Hematopoietic multipotent progenitor cell treated with erythropoietin and hydrocortisone succinate and interleukin-3 and kit ligand, for 8 days (in vitro differentiated cells): Measurements from ENCODE around the gene SLC1A4.
"Not testable (repeated sequence)": the region's sequence is repeated elsewhere in the genome, so short reads cannot be mapped to it uniquely, and the experiment has no call there.

Source experiments
- DNase-seq: peaks from one replicate; pipeline ENCODE4 v3.0.0-alpha.2; 2015

Gene SLC1A4

GRCh38 chr2:65027616-65028244 is 38.5 kb downstream of the SLC1A4 start:
- DNase-seq = no peak

- DNase-seq = no peak
Observed at GRCh38 chr2:65030476-65031332, 41.5 kb downstream of the SLC1A4 start.

- DNase-seq = no peak
Observed at GRCh38 chr2:65031341-65032018, 42.3 kb downstream of the SLC1A4 start.

DNA sequence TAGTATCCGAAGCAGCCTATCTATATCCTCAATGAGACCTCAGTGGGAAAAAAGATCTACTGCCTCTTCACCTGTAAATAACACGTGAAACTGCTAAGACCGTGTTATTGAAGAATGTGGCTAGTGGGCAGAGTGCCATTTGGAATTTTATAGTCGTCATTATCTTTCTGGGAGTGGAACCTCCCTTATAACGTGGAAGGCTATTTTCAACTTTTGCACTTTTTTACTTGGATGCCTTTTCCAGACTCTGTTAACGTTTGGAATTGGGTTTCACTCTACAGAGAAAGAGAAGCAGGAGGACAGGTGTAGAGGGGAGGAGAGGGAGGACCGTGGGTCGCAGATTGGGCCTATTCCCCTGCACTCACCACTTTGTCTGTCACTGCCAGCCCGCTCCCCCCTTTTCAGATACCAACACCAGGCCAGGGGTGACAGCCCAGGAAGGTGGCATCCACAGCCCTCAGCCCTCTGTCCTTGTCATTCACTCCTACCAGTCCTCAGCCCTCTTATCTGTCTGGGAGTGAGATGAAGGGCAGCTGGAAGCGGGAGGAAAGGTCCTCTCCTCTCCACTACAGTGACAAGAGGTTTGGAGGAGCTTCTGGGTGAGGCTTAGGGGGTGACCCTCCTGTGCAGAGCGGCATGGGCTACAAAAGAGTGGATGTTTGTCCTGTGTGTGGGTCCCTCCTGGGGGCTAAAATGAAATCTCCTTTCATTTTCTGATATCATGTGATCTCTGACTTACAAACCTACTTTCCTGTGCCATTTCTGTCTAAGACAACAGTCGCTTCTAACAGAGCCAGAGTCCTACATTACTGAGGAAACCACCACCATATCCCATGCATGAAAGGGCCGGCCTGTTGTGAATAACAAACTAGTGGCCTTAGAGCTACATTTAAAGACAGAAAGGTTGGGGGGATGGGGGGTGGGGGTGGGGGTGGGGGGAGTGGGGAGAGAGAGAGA is 43.1 kb downstream of the SLC1A4 start:
- no peak for DNase-seq

DNA sequence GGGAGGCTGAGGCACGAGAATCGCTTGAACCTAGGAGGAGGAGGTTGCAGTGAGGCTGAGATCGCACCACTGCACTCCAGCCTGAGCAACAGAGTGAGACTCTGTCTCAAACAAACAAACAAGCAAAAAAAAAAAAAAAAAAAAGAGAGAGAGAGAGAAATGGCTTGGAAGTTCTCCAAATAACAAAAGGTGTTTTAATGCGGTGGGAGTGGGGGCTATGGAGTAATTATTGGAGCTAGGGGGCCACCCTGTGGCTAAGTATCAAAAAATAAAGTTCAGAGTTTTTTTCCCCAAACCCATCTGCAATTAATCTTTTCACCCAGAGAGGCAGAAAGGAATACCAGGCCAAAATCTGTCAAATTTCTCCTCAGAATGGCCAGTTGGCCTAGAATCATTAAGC is 44.0 kb downstream of the SLC1A4 start:
- peak; percentile 58 for DNase-seq

GRCh38 chr2:65033667-65034066 is 44.5 kb downstream of the SLC1A4 start:
- DNase-seq = not testable (repeated sequence)

- no peak for DNase-seq
Observed at GRCh38 chr2:65035351-65035943, 46.2 kb downstream of the SLC1A4 start.

GRCh38 chr2:65037178-65037577 is 48.0 kb downstream of the SLC1A4 start:
- no peak for DNase-seq

DNA sequence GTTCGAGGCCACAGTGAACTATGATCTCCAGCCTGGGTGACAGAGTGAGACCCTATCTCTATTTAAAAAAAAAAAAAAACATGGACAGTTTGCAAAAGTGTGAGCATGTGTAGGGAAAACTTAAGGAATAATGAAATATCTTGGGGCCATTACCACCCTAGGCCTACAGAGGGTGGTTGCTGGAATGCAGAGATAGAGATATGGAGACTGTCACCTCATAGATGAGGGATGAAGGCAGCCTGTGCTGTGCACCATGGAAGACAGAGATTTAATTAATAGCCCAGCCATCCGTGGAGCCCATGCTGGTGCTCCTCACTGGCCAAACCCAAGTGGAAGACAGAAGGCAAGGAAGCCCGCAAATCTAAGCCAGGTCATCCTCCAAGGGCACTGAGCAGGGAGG is 50.4 kb downstream of the SLC1A4 start:
- DNase-seq = no peak

DNA sequence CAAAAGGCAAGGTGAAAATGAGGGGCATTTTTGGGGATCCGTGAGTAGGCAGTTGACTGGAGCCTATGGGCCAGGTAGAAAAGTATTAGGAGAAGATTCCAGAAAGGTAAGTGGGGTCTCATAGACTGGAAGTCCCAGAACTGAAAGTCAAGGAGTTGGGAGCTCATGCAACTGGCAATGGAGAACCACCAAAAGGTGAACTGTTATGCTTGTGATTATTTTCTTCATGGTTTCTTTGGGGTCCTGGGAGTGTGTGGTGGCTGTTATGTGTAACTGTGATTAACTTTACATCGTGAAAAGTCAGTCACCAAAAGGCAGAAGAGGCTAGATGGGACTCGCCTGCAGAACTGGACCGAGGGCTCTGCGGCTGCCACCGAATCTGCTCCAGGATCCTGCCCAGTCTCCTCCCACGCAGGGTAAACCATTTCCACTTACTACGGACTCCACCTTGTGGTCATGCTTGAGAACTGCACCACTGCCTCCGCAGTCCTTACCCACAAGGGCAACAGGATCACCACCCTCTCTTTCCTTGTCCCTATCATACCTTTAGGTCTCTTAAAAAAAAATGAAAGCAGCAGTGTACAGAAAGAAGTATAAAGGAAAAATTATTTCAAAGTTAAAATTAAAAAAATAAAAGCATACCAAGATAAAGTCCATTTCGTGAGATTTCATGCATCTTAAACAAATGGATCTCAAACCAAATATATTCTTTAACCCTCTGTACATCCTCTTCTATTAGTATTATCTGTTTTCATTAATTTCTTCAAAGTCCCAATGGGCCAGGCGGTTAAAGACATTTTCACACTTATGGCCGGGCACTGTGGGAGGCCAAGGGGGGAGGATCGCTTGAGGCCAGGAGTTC is 51.4 kb downstream of the SLC1A4 start:
- peak; percentile 82 for DNase-seq

- DNase-seq = no peak
Observed at GRCh38 chr2:65043001-65043400, 53.8 kb downstream of the SLC1A4 start.

DNA sequence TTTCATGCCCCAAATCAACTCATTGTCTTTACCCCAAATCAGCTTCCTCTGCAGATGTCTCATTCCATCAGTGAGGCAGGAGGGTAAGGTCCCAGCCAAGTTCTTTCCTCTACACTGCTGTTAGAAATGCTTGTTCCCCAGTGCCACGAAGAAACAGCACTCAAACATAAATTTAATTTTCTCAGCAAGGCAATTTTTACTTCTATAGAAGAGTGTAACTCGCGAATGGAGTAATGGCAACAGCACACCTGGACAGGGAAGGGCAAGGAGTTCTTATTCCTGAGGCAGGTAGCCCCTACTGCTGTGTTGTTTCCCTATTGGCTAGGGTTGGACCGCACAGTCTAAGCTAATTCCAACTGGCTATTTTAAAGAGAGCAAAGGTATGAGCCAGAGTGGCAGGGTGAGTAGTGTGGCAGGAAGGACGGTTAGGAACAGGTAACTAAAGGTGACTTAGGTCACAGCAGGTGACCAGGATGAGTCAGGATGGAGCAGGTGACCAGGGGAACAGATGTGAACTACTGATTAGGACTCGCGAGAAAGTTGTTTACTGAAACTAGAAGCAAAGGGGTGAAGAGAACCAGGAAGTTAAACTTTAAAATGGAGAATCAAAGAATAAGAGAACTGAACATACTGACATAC is 55.0 kb downstream of the SLC1A4 start:
- DNase-seq = no peak

DNA sequence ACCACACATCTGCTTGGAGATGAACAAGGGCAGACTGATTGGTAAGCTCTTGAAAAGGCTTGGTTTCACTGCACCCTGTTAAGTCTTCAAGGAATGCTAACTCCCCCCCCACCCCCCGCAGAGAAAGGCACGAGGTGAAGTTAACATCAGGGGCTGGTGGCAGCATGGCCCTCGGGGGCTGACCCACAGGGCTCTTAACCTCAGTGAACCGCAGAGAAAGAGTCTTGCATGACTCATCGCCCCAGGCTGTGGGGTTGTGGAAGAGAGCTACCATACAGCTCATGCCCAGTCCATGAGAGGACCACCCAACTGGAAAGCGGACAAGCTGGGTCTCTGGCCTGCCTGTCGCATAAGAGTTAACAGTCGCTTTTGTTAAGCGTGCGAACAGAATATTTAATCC is 56.5 kb downstream of the SLC1A4 start:
- DNase-seq = no peak

- no peak for DNase-seq
Observed at GRCh38 chr2:65046633-65047407, 57.6 kb downstream of the SLC1A4 start.

- no peak for DNase-seq
Observed at GRCh38 chr2:65049010-65049639, 59.9 kb downstream of the SLC1A4 start.

DNA sequence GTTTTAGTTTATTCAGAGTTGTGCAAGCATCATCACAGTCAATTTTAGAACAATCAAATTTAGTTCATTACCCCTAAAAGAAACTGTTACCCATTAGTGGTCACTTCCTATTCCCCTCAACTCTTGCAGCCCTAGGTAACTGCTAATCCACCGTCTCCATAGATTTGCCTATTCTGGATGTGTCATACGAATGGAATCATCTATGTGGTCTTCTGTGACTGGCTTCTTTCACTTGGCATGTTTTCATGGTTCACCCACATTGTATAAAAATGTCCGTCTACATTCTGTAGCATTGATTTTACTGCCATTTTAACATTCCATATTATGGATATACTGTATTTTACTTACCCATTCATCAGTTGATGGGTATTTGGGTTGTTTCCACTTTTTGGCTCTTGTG is 61.7 kb downstream of the SLC1A4 start:
- no peak for DNase-seq

- DNase-seq = no peak
Observed at GRCh38 chr2:65053199-65053598, 64.0 kb downstream of the SLC1A4 start.

- no peak for DNase-seq
Observed at GRCh38 chr2:65054749-65055421, 65.7 kb downstream of the SLC1A4 start.
